ENCODE data around the gene DHCR24. TPM values are rescaled to one million over a fixed set of nuclear protein-coding genes. Genes with fewer than 3 reads are reported as not detected.

DHCR24 gene
- total RNA-seq, 2 donors from 2014 or later = 23.6 to 32.3 TPM

DNA sequence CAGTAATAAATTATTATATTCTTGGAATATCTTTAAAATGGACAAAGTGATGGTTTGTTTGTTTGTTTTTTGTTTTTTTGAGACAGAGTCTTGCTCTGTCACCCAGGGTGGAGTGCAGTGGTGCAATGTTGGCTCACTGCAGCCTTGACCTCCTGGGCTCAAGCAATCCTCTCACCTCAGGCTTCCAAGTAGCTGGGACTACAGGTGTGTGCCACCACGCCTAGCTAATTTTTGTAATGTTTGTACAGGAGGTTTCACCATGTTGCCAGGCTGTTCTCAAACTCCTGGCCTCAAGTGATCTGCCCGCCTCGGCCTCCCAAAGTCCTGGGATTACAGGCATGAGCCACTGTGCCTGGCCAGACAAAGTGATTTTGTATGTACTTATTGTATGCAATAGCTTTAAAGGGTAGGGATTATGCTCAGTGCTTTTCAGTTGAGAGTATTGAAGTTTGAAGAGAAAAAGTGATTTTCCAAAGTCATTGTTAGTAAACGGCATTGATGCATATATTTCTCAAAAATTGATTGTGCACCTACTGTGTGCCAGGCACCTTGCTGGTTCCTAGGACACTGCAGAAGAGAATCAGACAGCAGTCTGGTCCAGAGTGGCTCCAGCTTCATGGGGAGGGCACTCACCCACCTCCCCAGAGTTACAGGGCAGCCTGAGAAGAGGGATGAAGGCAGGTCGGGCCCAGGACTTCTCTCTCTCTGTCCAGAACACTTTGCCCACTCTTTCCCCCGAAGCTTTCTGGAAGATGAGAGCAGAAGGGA is 51.7 kb downstream of the DHCR24 start:
- ATAC-seq (no peak), DNase-seq (no peak)
- WGBS, 2 donors = 82 to 83% methylated on average over 6 of the region's 6 CpGs
- no peak overlapping the region for H3K4me3 ChIP-seq
- intact Hi-C loops (cut with DNase I) = no loop called here
- H3K27me3 ChIP-seq = no peaks in the 10 kb centered on the region
- no peak for TF ChIP-seq POLR2A (IDR thresholded peaks at IDR 0.05)
- no peak for TF ChIP-seq CTCF (IDR thresholded peaks at IDR 0.05)
- H3K4me1 ChIP-seq = no peaks in the 10 kb centered on the region
- no peak overlapping the region for H3K27ac ChIP-seq
- no peaks in the 10 kb centered on the region for H3K36me3 ChIP-seq (replicated peaks in 1 of 2; ENCODE audit: insufficient read depth in 1 of 2, low read depth in 2 of 2)
- no peaks in the 10 kb centered on the region for H3K9me3 ChIP-seq

DNA sequence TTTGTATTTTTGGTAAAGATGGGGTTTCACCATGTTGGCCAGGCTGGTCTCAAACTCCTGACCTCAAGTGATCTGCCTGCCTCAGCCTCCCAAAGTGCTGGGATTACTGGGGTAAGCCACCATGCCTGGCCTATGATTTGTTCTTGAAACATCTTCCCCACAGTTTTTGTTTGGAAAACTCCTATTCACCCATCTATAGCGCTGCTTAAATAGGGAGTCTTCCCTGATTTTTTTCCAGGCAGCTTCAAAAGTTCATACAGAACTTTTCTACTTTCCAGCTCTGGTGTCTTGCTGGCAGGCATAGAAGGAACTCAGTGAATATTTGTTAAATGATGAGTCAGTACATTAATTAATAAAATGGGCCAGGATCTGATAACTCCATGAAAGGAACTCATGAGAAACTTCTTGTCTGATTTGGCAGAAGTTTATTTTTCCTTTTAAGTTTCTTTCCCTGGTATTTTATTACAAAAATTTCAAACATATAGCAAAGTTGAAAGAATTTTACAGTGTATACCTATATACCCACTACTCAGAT is 52.9 kb downstream of the DHCR24 start:
- DNase-seq (no peak), ATAC-seq (no peak)
- Histone ChIP-seq H3K36me3 (replicated peaks in 1 of 2; ENCODE audit: insufficient read depth in 1 of 2, low read depth in 2 of 2) (no peaks in the 10 kb centered on the region), H3K4me3 (no peak overlapping the region), H3K27me3 (no peaks in the 10 kb centered on the region), H3K9me3 (no peaks in the 10 kb centered on the region), H3K4me1 (no peaks in the 10 kb centered on the region), H3K27ac (no peak overlapping the region)
- intact Hi-C loops (cut with DNase I) = no loop called here
- TF ChIP-seq POLR2A (IDR thresholded peaks at IDR 0.05) (no peak), CTCF (IDR thresholded peaks at IDR 0.05) (no peak)
- WGBS, 2 donors = 100% methylated on average over 1 of the region's 1 CpG

- no peaks in the 10 kb centered on the region for H3K36me3 ChIP-seq (replicated peaks in 1 of 2; ENCODE audit: insufficient read depth in 1 of 2, low read depth in 2 of 2)
- DNase-seq (peak in 1 of 4 donors; percentile 3), ATAC-seq (no peak)
- no peaks in the 10 kb centered on the region for H3K9me3 ChIP-seq
- 87 to 93% methylated on average over 5 to 9 of the region's 9 CpGs for WGBS, 2 donors
- H3K4me1 ChIP-seq = no peaks in the 10 kb centered on the region
- H3K27me3 ChIP-seq = no peaks in the 10 kb centered on the region
- TF ChIP-seq POLR2A (IDR thresholded peaks at IDR 0.05) = no peak
- TF ChIP-seq CTCF (IDR thresholded peaks at IDR 0.05) = no peak
- no peak overlapping the region for H3K4me3 ChIP-seq
- no peak overlapping the region for H3K27ac ChIP-seq
- intact Hi-C loops (cut with DNase I) = no loop called here
Observed at GRCh38 chr1:54833121-54833520, 53.9 kb downstream of the DHCR24 start.

DNA sequence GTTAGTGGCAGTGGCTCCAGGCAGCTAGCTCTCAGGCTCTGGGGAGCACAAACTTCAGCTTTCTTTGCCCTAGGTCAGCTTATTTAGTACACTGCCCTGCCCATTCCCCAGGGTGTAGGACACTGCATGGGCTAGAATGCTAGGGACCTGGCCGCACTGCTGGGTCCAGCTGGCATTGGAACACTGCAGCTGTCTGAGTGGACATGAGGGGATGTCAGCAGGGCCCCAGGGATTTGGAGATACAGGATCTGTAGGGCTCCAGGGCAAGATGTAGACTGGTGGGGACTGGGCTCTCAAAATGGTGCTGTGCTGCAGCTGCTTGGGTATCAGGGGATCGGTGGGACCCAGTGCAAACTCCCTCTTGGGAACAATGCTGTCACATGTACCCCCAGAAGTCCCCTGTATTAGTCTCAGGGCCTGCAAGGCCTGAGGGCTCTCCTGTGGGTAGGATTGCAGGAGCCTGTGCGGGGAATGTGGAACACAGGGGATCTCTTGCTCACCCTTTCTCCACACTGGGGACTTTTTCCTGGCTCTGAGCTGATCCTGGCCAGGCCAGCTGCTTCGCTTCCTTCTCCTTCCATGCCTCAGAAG is 60.7 kb downstream of the DHCR24 start:
- no peak overlapping the region for H3K4me3 ChIP-seq
- H3K27ac ChIP-seq = no peak overlapping the region
- intact Hi-C loops (cut with DNase I) = no loop called here
- no peaks in the 10 kb centered on the region for H3K4me1 ChIP-seq
- H3K9me3 ChIP-seq = peaks cover 0 to 5% (median 0%) of the 10 kb centered on the region in 3 donors
- ATAC-seq (no peak), DNase-seq (peak in 1 of 4 donors; percentile 4)
- no peaks in the 10 kb centered on the region for H3K27me3 ChIP-seq
- 94 to 100% methylated on average over 4 of the region's 4 CpGs for WGBS, 2 donors
- no peaks in the 10 kb centered on the region for H3K36me3 ChIP-seq (replicated peaks in 1 of 2; ENCODE audit: insufficient read depth in 1 of 2, low read depth in 2 of 2)
- no peak for TF ChIP-seq POLR2A (IDR thresholded peaks at IDR 0.05)
- TF ChIP-seq CTCF (IDR thresholded peaks at IDR 0.05) = no peak

Measured in body of pancreas (tissue), 4 donors.